ENCODE results near the gene SLC9A9.
A peak's percentile ranks its signal among the peaks of the same experiment; 100 is the strongest.

SLC9A9 gene

GRCh38 chr3:143471705-143472104 lies 376.6 kb downstream of the SLC9A9 start:
- no peak for DNase-seq
- Mint-ChIP-seq H3K4me3 (no peak overlapping the region), H3K36me3 (ENCODE audit: low read depth) (no peaks in the 10 kb centered on the region), H3K27ac (no peak overlapping the region), H3K4me1 (no peaks in the 10 kb centered on the region), H3K27me3 (ENCODE audit: low read depth, poor library complexity) (no peaks in the 10 kb centered on the region), H3K9me3 (no peaks in the 10 kb centered on the region)
- TF ChIP-seq CTCF (IDR thresholded peaks at IDR 0.05) = no peak

- TF ChIP-seq CTCF (IDR thresholded peaks at IDR 0.05) = no peak
- Mint-ChIP-seq H3K36me3 (ENCODE audit: low read depth) (no peaks in the 10 kb centered on the region), H3K27ac (no peak overlapping the region)
These were observed 379.1 kb downstream of the SLC9A9 start for GRCh38 chr3:143469159-143469558.

GRCh38 chr3:143465666-143466065 lies 382.6 kb downstream of the SLC9A9 start:
- Mint-ChIP-seq H3K27ac (no peak overlapping the region), H3K4me3 (no peak overlapping the region), H3K36me3 (ENCODE audit: low read depth) (no peaks in the 10 kb centered on the region), H3K27me3 (ENCODE audit: low read depth, poor library complexity) (no peaks in the 10 kb centered on the region), H3K9me3 (no peaks in the 10 kb centered on the region), H3K4me1 (peaks cover 12% of the 10 kb centered on the region)
- TF ChIP-seq CTCF (IDR thresholded peaks at IDR 0.05) = no peak
- no peak for DNase-seq

More at GRCh38 chr3:143469159-143469558, 379.1 kb downstream of the SLC9A9 start:
- Mint-ChIP-seq H3K27me3 (ENCODE audit: low read depth, poor library complexity) (no peaks in the 10 kb centered on the region), H3K4me1 (peaks cover 12% of the 10 kb centered on the region), H3K4me3 (no peak overlapping the region), H3K9me3 (no peaks in the 10 kb centered on the region)
- DNase-seq = no peak

- no peaks in the 10 kb centered on the region for H3K36me3 Mint-ChIP-seq (ENCODE audit: low read depth)
- H3K27me3 Mint-ChIP-seq (ENCODE audit: low read depth, poor library complexity) = peaks cover 3% of the 10 kb centered on the region
- no peaks in the 10 kb centered on the region for H3K9me3 Mint-ChIP-seq
- H3K27ac Mint-ChIP-seq = peak overlapping the region; percentile 28
- H3K4me1 Mint-ChIP-seq = peaks cover 12% of the 10 kb centered on the region
- no peak for TF ChIP-seq CTCF (IDR thresholded peaks at IDR 0.05)
- DNase-seq = no peak
- no peak overlapping the region for H3K4me3 Mint-ChIP-seq
These were observed 383.4 kb downstream of the SLC9A9 start for GRCh38 chr3:143464850-143465249.

GRCh38 chr3:143455480-143455879 lies 392.8 kb downstream of the SLC9A9 start:
- no peak for TF ChIP-seq CTCF (IDR thresholded peaks at IDR 0.05)
- DNase-seq = no peak
- peaks cover 12% of the 10 kb centered on the region for H3K27me3 Mint-ChIP-seq (ENCODE audit: low read depth, poor library complexity)
- no peaks in the 10 kb centered on the region for H3K4me1 Mint-ChIP-seq
- H3K27ac Mint-ChIP-seq = no peak overlapping the region
- H3K36me3 Mint-ChIP-seq (ENCODE audit: low read depth) = no peaks in the 10 kb centered on the region
- H3K9me3 Mint-ChIP-seq = peaks cover 6% of the 10 kb centered on the region
- H3K4me3 Mint-ChIP-seq = no peak overlapping the region

- H3K27me3 Mint-ChIP-seq (ENCODE audit: low read depth, poor library complexity) = no peaks in the 10 kb centered on the region
- peaks cover under 1% of the 10 kb centered on the region for H3K9me3 Mint-ChIP-seq
- no peaks in the 10 kb centered on the region for H3K36me3 Mint-ChIP-seq (ENCODE audit: low read depth)
- no peak overlapping the region for H3K27ac Mint-ChIP-seq
- H3K4me3 Mint-ChIP-seq = no peak overlapping the region
- DNase-seq = no peak
- no peaks in the 10 kb centered on the region for H3K4me1 Mint-ChIP-seq
- no peak for TF ChIP-seq CTCF (IDR thresholded peaks at IDR 0.05)
These were observed 397.6 kb downstream of the SLC9A9 start for GRCh38 chr3:143450632-143451031.

Data from nephron progenitor cell (in vitro differentiated cells).